HepG2 (cell line): Measurements from ENCODE around the gene WNT3. TPM values are rescaled to one million over a fixed set of nuclear protein-coding genes. Genes with fewer than 3 reads are reported as not detected.

Source experiments
- CC2D1A ChIP-seq: sonication (generic); formaldehyde crosslinking; IDR thresholded peaks from 2 replicates; pipeline ENCODE4 v1.8.1; 2023; ENCODE audit warnings: mild to moderate bottlenecking, missing genetic modification reagents
- CREM ChIP-seq, 2 experiments: sonication (generic) in 1 of 2; formaldehyde crosslinking in 1 of 2; IDR thresholded peaks; 2 replicates each; pipeline versions ENCODE4 v1.4.0 to v1.6.1; 2016 to 2020; ENCODE audit warnings: antibody characterized with exemption in 1 of 2, mild to moderate bottlenecking in 1 of 2, missing genetic modification reagents in 1 of 2
- FOXM1 ChIP-seq: sonication (generic); formaldehyde crosslinking; IDR thresholded peaks from 2 replicates; pipeline ENCODE4 v1.5.0; 2020; ENCODE audit warnings: missing genetic modification reagents
- FOXP1 ChIP-seq, 2 experiments: fragments of 450-650 bp in 1 of 2; IDR thresholded peaks; 2 replicates each; pipeline ENCODE4 v1.6.1; 2017 to 2018; ENCODE audit warnings: antibody characterized with exemption in 1 of 2
- HDAC1 ChIP-seq: sonication (generic); formaldehyde crosslinking; IDR thresholded peaks from 2 replicates; pipeline ENCODE4 v1.5.1; 2020; ENCODE audit warnings: mild to moderate bottlenecking, missing genetic modification reagents
- MTF2 ChIP-seq: sonication (generic); formaldehyde crosslinking; IDR thresholded peaks from 2 replicates; pipeline ENCODE4 v1.5.0; 2020; ENCODE audit warnings: missing genetic modification reagents, borderline replicate concordance
- NCOA5 ChIP-seq: sonication (generic); formaldehyde crosslinking; IDR thresholded peaks from 2 replicates; pipeline ENCODE4 v1.4.0; 2020; ENCODE audit warnings: missing genetic modification reagents
- POLR2A ChIP-seq, 2 experiments: IDR thresholded peaks; 2 replicates each; pipeline ENCODE4 v1.6.1; 2011; ENCODE audit warnings: low read depth in 2 of 2, low read length in 2 of 2, mild to moderate bottlenecking in 1 of 2, moderate library complexity in 1 of 2; ENCODE audit not compliant: insufficient read depth in 1 of 2
- RELA ChIP-seq: sonication (generic); formaldehyde crosslinking; IDR thresholded peaks from 2 replicates; pipeline ENCODE4 v1.4.0; 2020; ENCODE audit warnings: missing genetic modification reagents
- RFXAP ChIP-seq: sonication (generic); formaldehyde crosslinking; IDR thresholded peaks from 2 replicates; pipeline ENCODE4 v1.4.0; 2020; ENCODE audit warnings: missing genetic modification reagents, borderline replicate concordance
- SKI ChIP-seq: fragments of 450-650 bp; IDR thresholded peaks from one replicate; pipeline ENCODE4 v1.6.1; 2018; ENCODE audit warnings: mild to moderate bottlenecking; ENCODE audit not compliant: partially characterized antibody
- TARDBP ChIP-seq: sonication (generic); formaldehyde crosslinking; IDR thresholded peaks from 2 replicates; pipeline ENCODE4 v1.8.0; 2022; ENCODE audit warnings: mild to moderate bottlenecking, missing genetic modification reagents
- THYN1 ChIP-seq: sonication (generic); formaldehyde crosslinking; IDR thresholded peaks from 2 replicates; pipeline ENCODE4 v1.8.1; 2023; ENCODE audit warnings: low read depth, mild to moderate bottlenecking, moderate library complexity, missing genetic modification reagents, borderline replicate concordance
- YEATS2 ChIP-seq: sonication (generic); formaldehyde crosslinking; IDR thresholded peaks from 2 replicates; pipeline ENCODE4 v1.4.0; 2020; ENCODE audit warnings: missing genetic modification reagents, borderline replicate concordance
- YY1 ChIP-seq: IDR thresholded peaks from 2 replicates; pipeline ENCODE4 v1.6.1; 2011; ENCODE audit warnings: low read length, low read depth, moderate library complexity, mild to moderate bottlenecking; ENCODE audit not compliant: insufficient read depth, insufficient replicate concordance
- ZFY ChIP-seq: sonication (generic); formaldehyde crosslinking; IDR thresholded peaks from 2 replicates; pipeline ENCODE4 v1.4.0; 2020; ENCODE audit warnings: missing genetic modification reagents
- ZNF274 ChIP-seq: sonication (generic); formaldehyde crosslinking; IDR thresholded peaks from 2 replicates; pipeline ENCODE4 v1.5.1; 2020; ENCODE audit warnings: mild to moderate bottlenecking, missing genetic modification reagents
- ZNF644 ChIP-seq: IDR thresholded peaks from 2 replicates; pipeline ENCODE4 v1.6.1; 2016; ENCODE audit warnings: low read depth
- ZNF782 ChIP-seq: sonication (generic); formaldehyde crosslinking; IDR thresholded peaks from 2 replicates; pipeline ENCODE4 v1.4.0; 2020; ENCODE audit warnings: missing genetic modification reagents, mild to moderate bottlenecking, borderline replicate concordance
- ZSCAN22 ChIP-seq: sonication (generic); formaldehyde crosslinking; IDR thresholded peaks from 2 replicates; pipeline ENCODE4 v1.4.0; 2020; ENCODE audit warnings: mild to moderate bottlenecking, missing genetic modification reagents
- polyA plus RNA-seq, 8 experiments: library from polyadenylated mRNA; depleted of rRNA in 3 of 8; stranded (reverse) in 7 of 8; unstranded in 1 of 8; fragments of >200 nt; fragmentation: Illumina TruSeq in 4 of 8; extraction: Trizol in 4 of 8; gene quantifications; 2 replicates each; pipeline versions ENCODE4 v1.2.1 to v1.2.3, GENCODE V29; 2011 to 2016; ENCODE audit warnings: low read depth in 4 of 8, missing spikeins in 1 of 8, mixed read lengths in 1 of 8; ENCODE audit not compliant: insufficient read depth in 1 of 8
- total RNA-seq, 5 experiments: library from RNA; depleted of rRNA; stranded (reverse); fragments of >200 nt; fragmentation: Illumina TruSeq; extraction: Trizol; gene quantifications; 2 replicates each; pipeline ENCODE4 v1.2.3, GENCODE V29; 2016; ENCODE audit warnings: low read depth in 1 of 5
- TF ChIP-seq, protein P1 (sequence below): sonication (generic); formaldehyde crosslinking; IDR thresholded peaks from 2 replicates; pipeline ENCODE4 v1.8.1; 2023; ENCODE audit warnings: missing genetic modification reagents, inconsistent platforms, borderline replicate concordance
- TF ChIP-seq, protein P2 (sequence below), 2 experiments: sonication (generic) in 1 of 2; formaldehyde crosslinking in 1 of 2; IDR thresholded peaks; 2 replicates each; pipeline versions ENCODE4 v1.5.1 to v1.6.1; 2011 to 2020; ENCODE audit warnings: borderline replicate concordance in 1 of 2, low read depth in 1 of 2, low read length in 1 of 2, mild to moderate bottlenecking in 1 of 2, missing genetic modification reagents in 1 of 2, moderate library complexity in 1 of 2
- TF ChIP-seq, protein P3 (sequence below): sonication (generic); formaldehyde crosslinking; IDR thresholded peaks from 2 replicates; pipeline ENCODE4 v1.8.0; 2022; ENCODE audit warnings: mild to moderate bottlenecking, missing genetic modification reagents

WNT3 gene
- total and polyA plus RNA-seq, 2 of the 13 experiments (the other 11 are each of a cell fraction or from before 2014, with no cell fraction given), result 8.5 to 10.3 TPM

DNA sequence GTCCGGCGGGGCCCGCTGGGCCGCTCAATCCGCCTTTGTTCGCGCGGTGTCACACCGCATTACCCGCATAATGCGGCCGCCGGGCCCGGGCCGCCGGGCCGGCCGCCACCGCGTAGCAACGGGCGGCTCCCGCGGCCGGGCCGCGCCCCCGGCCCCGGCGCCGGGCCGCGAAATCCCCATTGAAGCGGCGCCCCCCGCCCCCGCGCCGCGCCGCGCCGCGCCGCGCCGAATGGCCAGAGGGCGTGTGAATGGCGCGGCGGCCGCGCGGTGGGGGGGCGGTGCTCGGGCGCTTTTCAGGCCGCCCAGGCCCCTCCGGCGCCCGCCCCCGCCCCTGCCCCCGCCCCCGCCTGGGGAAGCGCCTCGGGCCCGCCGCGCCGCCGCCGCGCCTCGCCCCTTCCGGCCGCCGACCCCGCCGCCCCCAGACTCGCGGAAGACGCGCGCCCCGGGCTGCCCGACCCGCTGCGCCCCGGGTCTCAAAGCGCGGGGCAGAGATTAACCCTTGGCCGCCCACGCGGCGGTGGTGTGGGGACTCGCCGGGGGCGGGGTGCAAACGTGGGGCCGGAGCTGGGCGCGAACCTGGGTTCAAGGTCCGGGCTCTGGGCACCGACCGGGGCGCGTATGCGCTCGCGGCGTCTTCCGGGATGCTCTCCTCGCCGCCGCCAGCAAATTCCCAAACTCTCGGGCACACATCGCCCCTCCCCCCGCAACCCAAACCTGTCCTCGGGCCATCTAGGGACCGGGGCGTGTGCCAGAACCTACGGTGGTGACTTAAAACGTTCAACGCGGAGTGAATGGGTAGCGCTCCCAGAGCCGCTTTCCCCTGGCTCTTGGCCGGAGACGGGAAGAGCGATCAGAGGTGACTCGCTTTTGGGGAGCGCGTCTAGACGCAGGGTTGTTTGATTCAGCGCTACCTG is 46.7 kb downstream of the WNT3 start (continued):
- TF ChIP-seq, protein P1, sequence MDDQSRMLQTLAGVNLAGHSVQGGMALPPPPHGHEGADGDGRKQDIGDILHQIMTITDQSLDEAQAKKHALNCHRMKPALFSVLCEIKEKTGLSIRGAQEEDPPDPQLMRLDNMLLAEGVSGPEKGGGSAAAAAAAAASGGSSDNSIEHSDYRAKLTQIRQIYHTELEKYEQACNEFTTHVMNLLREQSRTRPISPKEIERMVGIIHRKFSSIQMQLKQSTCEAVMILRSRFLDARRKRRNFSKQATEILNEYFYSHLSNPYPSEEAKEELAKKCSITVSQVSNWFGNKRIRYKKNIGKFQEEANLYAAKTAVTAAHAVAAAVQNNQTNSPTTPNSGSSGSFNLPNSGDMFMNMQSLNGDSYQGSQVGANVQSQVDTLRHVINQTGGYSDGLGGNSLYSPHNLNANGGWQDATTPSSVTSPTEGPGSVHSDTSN (CRISPR knock-in tag), result no peak
- TF ChIP-seq YY1, result peak; percentile 56
- TF ChIP-seq ZNF644 (CRISPR knock-in tag), result no peak
- no peak for TF ChIP-seq THYN1 (CRISPR knock-in tag)
- TF ChIP-seq POLR2A (IDR thresholded peaks at IDR 0.05; ENCODE audit: insufficient read depth in 1 of 2, low read depth in 2 of 2, low read length in 2 of 2), result peak; percentile 60 to 70
- peak; percentile 76; the same call in 1 of the 2 replicates for TF ChIP-seq ZNF274 (CRISPR knock-in tag)
- TF ChIP-seq, protein P2, sequence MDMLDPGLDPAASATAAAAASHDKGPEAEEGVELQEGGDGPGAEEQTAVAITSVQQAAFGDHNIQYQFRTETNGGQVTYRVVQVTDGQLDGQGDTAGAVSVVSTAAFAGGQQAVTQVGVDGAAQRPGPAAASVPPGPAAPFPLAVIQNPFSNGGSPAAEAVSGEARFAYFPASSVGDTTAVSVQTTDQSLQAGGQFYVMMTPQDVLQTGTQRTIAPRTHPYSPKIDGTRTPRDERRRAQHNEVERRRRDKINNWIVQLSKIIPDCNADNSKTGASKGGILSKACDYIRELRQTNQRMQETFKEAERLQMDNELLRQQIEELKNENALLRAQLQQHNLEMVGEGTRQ (IDR thresholded peaks at IDR 0.05; ENCODE audit: low read depth, low read length), result no peak
- TF ChIP-seq, protein P2 (CRISPR knock-in tag; IDR thresholded peaks at IDR 0.05; ENCODE audit: borderline replicate concordance), result peak; percentile 21; the same call in 1 of the 2 replicates
- TF ChIP-seq RELA (CRISPR knock-in tag), result no peak
- TF ChIP-seq CREM (IDR thresholded peaks at IDR 0.05), result no peak
- TF ChIP-seq CREM (CRISPR knock-in tag; IDR thresholded peaks at IDR 0.05), result no peak
- TF ChIP-seq CC2D1A (CRISPR knock-in tag), result 0 out of 2 replicates have a peak, but pooled peaks have one; percentile 90
- peak; percentile 53 for TF ChIP-seq SKI
- peak; percentile 56 for TF ChIP-seq YEATS2 (CRISPR knock-in tag)
- TF ChIP-seq HDAC1 (CRISPR knock-in tag), result peak; percentile 90
- peak; percentile 95; the same call in 1 of the 2 replicates for TF ChIP-seq MTF2 (CRISPR knock-in tag)
- no peak for TF ChIP-seq FOXP1 (IDR thresholded peaks at IDR 0.05)
- TF ChIP-seq FOXP1 (CRISPR knock-in tag; IDR thresholded peaks at IDR 0.05), result no peak
- TF ChIP-seq TARDBP (CRISPR knock-in tag), result peak; percentile 46
- TF ChIP-seq, protein P3, sequence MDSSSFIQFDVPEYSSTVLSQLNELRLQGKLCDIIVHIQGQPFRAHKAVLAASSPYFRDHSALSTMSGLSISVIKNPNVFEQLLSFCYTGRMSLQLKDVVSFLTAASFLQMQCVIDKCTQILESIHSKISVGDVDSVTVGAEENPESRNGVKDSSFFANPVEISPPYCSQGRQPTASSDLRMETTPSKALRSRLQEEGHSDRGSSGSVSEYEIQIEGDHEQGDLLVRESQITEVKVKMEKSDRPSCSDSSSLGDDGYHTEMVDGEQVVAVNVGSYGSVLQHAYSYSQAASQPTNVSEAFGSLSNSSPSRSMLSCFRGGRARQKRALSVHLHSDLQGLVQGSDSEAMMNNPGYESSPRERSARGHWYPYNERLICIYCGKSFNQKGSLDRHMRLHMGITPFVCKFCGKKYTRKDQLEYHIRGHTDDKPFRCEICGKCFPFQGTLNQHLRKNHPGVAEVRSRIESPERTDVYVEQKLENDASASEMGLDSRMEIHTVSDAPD (CRISPR knock-in tag), result peak; percentile 83
- no peak for TF ChIP-seq NCOA5 (CRISPR knock-in tag)
- peak; percentile 11; the same call in 1 of the 2 replicates for TF ChIP-seq ZFY (CRISPR knock-in tag)
- TF ChIP-seq ZSCAN22 (CRISPR knock-in tag), result no peak
- peak; percentile 62; the same call in 1 of the 2 replicates for TF ChIP-seq ZNF782
- peak; percentile 64; the same call in 1 of the 2 replicates for TF ChIP-seq FOXM1 (CRISPR knock-in tag)
- peak; percentile 33; the same call in 1 of the 2 replicates for TF ChIP-seq RFXAP (CRISPR knock-in tag)
